Heart left ventricle (tissue), 16 donors: ENCODE measurements around the gene ELANE. TPM values are rescaled to one million over a fixed set of nuclear protein-coding genes. Genes with fewer than 3 reads are reported as not detected.
"Not testable (repeated sequence)": the region's sequence is repeated elsewhere in the genome, so short reads cannot be mapped to it uniquely, and the experiment has no call there.

Experiments
- ATAC-seq, 4 donors: fragments of 200-7000 bp; cut with Tn5 transposase; one replicate each; pipeline ENCODE4 v1.9.1; 2020 to 2022; ENCODE audit warnings: moderate library complexity in 4 of 4, mild to moderate bottlenecking in 3 of 4, moderate number of reproducible peaks in 1 of 4
- DNase-seq, 5 donors: peaks; one replicate each; pipeline ENCODE4 v3.0.0-alpha.2; 2020
- H3K27ac ChIP-seq, 12 donors: fragments of 200-600 bp; sonication (generic) in 4 of 12; one replicate each; pipeline versions ENCODE4 v1.5.0 to v1.8.0; 2016 to 2022; ENCODE audit warnings: mild to moderate bottlenecking in 2 of 12
- H3K27me3 ChIP-seq, 9 donors: fragments of 200-600 bp; sonication (generic) in 2 of 9; one replicate each; pipeline versions ENCODE4 v1.5.1 to v1.8.0; 2016 to 2022; ENCODE audit warnings: mild to moderate bottlenecking in 3 of 9
- H3K36me3 ChIP-seq, 9 donors: fragments of 200-600 bp; sonication (generic) in 2 of 9; one replicate each; pipeline versions ENCODE4 v1.5.0 to v1.8.0; 2018 to 2022; ENCODE audit warnings: mild to moderate bottlenecking in 2 of 9
- H3K4me1 ChIP-seq, 12 donors: fragments of 200-600 bp; sonication (generic) in 4 of 12; one replicate each; pipeline versions ENCODE4 v1.5.0 to v1.8.0; 2016 to 2022; ENCODE audit warnings: mild to moderate bottlenecking in 3 of 12
- H3K4me3 ChIP-seq, 12 donors: fragments of 200-600 bp; sonication (generic) in 4 of 12; one replicate each; pipeline versions ENCODE4 v1.5.0 to v1.8.0; 2017 to 2022; ENCODE audit warnings: mild to moderate bottlenecking in 9 of 12, moderate library complexity in 4 of 12
- H3K9me3 ChIP-seq, 12 donors: fragments of 200-600 bp; sonication (generic) in 4 of 12; one replicate each; pipeline versions ENCODE4 v1.5.0 to v1.8.0; 2016 to 2022; ENCODE audit warnings: mild to moderate bottlenecking in 1 of 12
- CTCF ChIP-seq, 12 donors: fragments of 200-600 bp; sonication (generic) in 4 of 12; IDR thresholded peaks; one replicate each; pipeline versions ENCODE4 v1.5.0 to v1.8.0; 2018 to 2022; ENCODE audit warnings: antibody characterized with exemption in 12 of 12, mild to moderate bottlenecking in 5 of 12
- POLR2A ChIP-seq, 2 donors: fragments of 450-650 bp; IDR thresholded peaks; one replicate each; pipeline ENCODE4 v1.6.1; 2017; ENCODE audit warnings: antibody characterized with exemption in 2 of 2, mild to moderate bottlenecking in 2 of 2, moderate library complexity in 2 of 2
- WGBS, 4 donors: extraction: QIAGEN DNeasy Blood & Tissue Kit in 2 of 4; methylation state at CpG; one replicate each; pipeline versions ENCODE4 v1.1.5 to v1.1.7; 2013 to 2018; 5-methylcytosine and 5-hydroxymethylcytosine counted together
- intact Hi-C, 10 donors: fragments of 100-400 bp; cut with DNase I; formaldehyde crosslinking; loops; one replicate each; pipeline versions ENCODE4 v1.11.1 to v1.14.2; 2022
- polyA plus RNA-seq, 2 donors: library from polyadenylated mRNA; stranded (reverse); fragments of 200-250 nt; gene quantifications; one replicate each; pipeline ENCODE4 v1.2.3, GENCODE V29; 2013
- total RNA-seq, 9 donors: library from RNA; depleted of rRNA in 2 of 9; stranded (reverse); fragments of >200 nt in 2 of 9; fragmentation: NEBNext Ultra II Directional in 3 of 9; extraction: Animal tissue kit (Norgen Biotek cat#: 25700) in 3 of 9; gene quantifications; one replicate each; pipeline versions ENCODE4 v1.1.0 to v1.2.4, GENCODE V29; 2016 to 2023
- donor health status: ischemic (EF 13 %, LVEDD 7.1; RV severe dilation, severe dysfunction).
- donor health status: healthy with polysubstance abuse.
- donor health status: DM: no; HTN: yes; CAD: no.
- donor health status: DM: no; HTN: no; CAD: no.
- donor health status: ischemic (EF 25% LVEDD 6.9; RV normal size, moderate dysfunction).
- donor health status: ischemic (EF 25% LVEDD 5.7; RV mildly dilated, moderate dysfunction).
- donor health status: healthy.
- donor health status: DM: yes; HTN: yes; CAD: no.
- donor health status: ischemic (EF 35%, LVEDD 5.7; RV mildly dilated, moderate dysfunction).
- donor health status: nonischemic (EF 11% LVEDD 7.7; RV severe dilation, severe dysfunction).
- donor health status: DM: yes; HTN: yes; CAD: no.
- donor health status: PGD.
- donor health status: ischemic (EF 29% LVEDD 5.4; RV normal size, mild dysfunction).
- donor health status: nonischemic (EF 23%, LVEDD 6.1; RV moderate dilation, normal function).

Gene ELANE
- total and polyA plus RNA-seq, 11 donors = 0.42 to 1.8 (median 1.2) TPM; not detected in 5

GRCh38 chr19:845707-846521, 6.2 kb upstream of the ELANE start:
- Histone ChIP-seq H3K36me3 (no peaks in the 10 kb centered on the region), H3K4me3 (no peak overlapping the region), H3K27me3 (peaks cover 11 to 62% (median 29%) of the 10 kb centered on the region in 9 donors), H3K4me1 (peaks cover 0 to 31% (median 14%) of the 10 kb centered on the region in 12 donors), H3K9me3 (no peaks in the 10 kb centered on the region), H3K27ac (no peak overlapping the region)
- DNase-seq (no peak), ATAC-seq (no peak)
- WGBS, 4 donors = 65 to 77% (median 75%) methylated on average over 33 to 37 of the region's 37 CpGs
- TF ChIP-seq POLR2A (IDR thresholded peaks at IDR 0.05) (no peak), CTCF (IDR thresholded peaks at IDR 0.05) (no peak)
- intact Hi-C loops = loop anchor here in 1 of 10 donors (5.0 kb wide), 1 partner anchor 69 kb away; no protein-coding TSS in a partner anchor

- no peak overlapping the region for H3K4me3 ChIP-seq
- intact Hi-C loops = loop anchor here in 1 of 10 donors (5.0 kb wide), 1 partner anchor 71 kb away; no protein-coding TSS in a partner anchor
- WGBS, 4 donors = 48 to 56% (median 54%) methylated on average over 12 of the region's 12 CpGs
- H3K36me3 ChIP-seq = no peaks in the 10 kb centered on the region
- DNase-seq (no peak), ATAC-seq (peak in 2 of 4 donors; percentile 6 to 21)
- peaks cover 0 to 36% (median 12%) of the 10 kb centered on the region in 12 donors for H3K4me1 ChIP-seq
- peak overlapping the region in 2 of 12 donors; percentile 6 to 61 for H3K27ac ChIP-seq
- no peak for TF ChIP-seq POLR2A (IDR thresholded peaks at IDR 0.05)
- TF ChIP-seq CTCF (IDR thresholded peaks at IDR 0.05) = no peak
- no peaks in the 10 kb centered on the region for H3K9me3 ChIP-seq
- H3K27me3 ChIP-seq = peaks cover 20 to 65% (median 29%) of the 10 kb centered on the region in 9 donors
Observed at GRCh38 chr19:848386-848921, 3.6 kb upstream of the ELANE start.

- WGBS, 4 donors = 84 to 86% (median 85%) methylated on average over 8 of the region's 8 CpGs
- H3K27me3 ChIP-seq = peaks cover 15 to 64% (median 24%) of the 10 kb centered on the region in 9 donors
Observed at GRCh38 chr19:849195-849594, 2.9 kb upstream of the ELANE start.

GRCh38 chr19:850221-850978, 1.7 kb upstream of the ELANE start:
- Histone ChIP-seq H3K9me3 (no peaks in the 10 kb centered on the region), H3K4me3 (peak overlapping the region in 8 of 12 donors; percentile 0 to 26 (median 14)), H3K27me3 (peaks cover 12 to 63% (median 24%) of the 10 kb centered on the region in 9 donors), H3K4me1 (peaks cover 0 to 30% (median 9%) of the 10 kb centered on the region in 12 donors), H3K36me3 (no peaks in the 10 kb centered on the region), H3K27ac (peak overlapping the region; percentile 1 to 90 (median 79))
- DNase-seq = peak; percentile 88 to 96 (median 94)
- ATAC-seq = peak; percentile 86 to 92 (median 92)
- intact Hi-C loops = loop anchor here in 3 of 10 donors (10.0 kb wide), 1 partner anchor 76 kb away; no protein-coding TSS in a partner anchor
- TF ChIP-seq CTCF (IDR thresholded peaks at IDR 0.05) = no peak
- TF ChIP-seq POLR2A (IDR thresholded peaks at IDR 0.05) = no peak
- WGBS, 4 donors = 18 to 37% (median 19%) methylated on average over 14 to 28 of the region's 28 CpGs

More at GRCh38 chr19:849195-849594, 2.9 kb upstream of the ELANE start:
- not testable (repeated sequence) for H3K9me3 ChIP-seq, H3K27ac ChIP-seq, H3K36me3 ChIP-seq, DNase-seq, H3K4me3 ChIP-seq, ATAC-seq
- intact Hi-C loops = loop anchor here in 1 of 10 donors (5.0 kb wide), 1 partner anchor 72 kb away; no protein-coding TSS in a partner anchor
- peaks cover 0 to 30% (median 9%) of the 10 kb centered on the region in 12 donors for H3K4me1 ChIP-seq
